GM12892 (cell line): ENCODE measurements around the gene MTFMT.

Experiments used
- POLR2A ChIP-seq: IDR thresholded peaks from 2 replicates; pipeline ENCODE4 v1.6.1; 2011; ENCODE audit warnings: low read depth, low read length, control low read depth
- POLR2AphosphoS5 ChIP-seq: IDR thresholded peaks from 2 replicates; pipeline ENCODE4 v1.6.1; 2011; ENCODE audit warnings: low read depth, low read length, control low read depth
- TAF1 ChIP-seq: IDR thresholded peaks from 2 replicates; pipeline ENCODE4 v1.6.1; 2011; ENCODE audit warnings: low read depth, mild to moderate bottlenecking, control low read depth, low read length, borderline replicate concordance

- TF ChIP-seq POLR2AphosphoS5 (no peak), POLR2A (no peak), TAF1 (no peak)
Observed at GRCh38 chr15:64981812-64982431, 47.5 kb downstream of the MTFMT start.
